ENCODE results near the gene AATK. TPM values are rescaled to one million over a fixed set of nuclear protein-coding genes. Genes with fewer than 3 reads are reported as not detected.

The AATK gene
- total RNA-seq, 4 donors from 2014 or later, result 4.1 to 17.6 (median 7.4) TPM

- H3K27me3 ChIP-seq, result no peaks in the 10 kb centered on the region
- intact Hi-C loops (cut with DNase I), result no loop called here
- no peak overlapping the region for H3K27ac ChIP-seq
- DNase-seq, result no peak
- TF ChIP-seq POLR2A (IDR thresholded peaks at IDR 0.05), result no peak
- TF ChIP-seq CTCF (IDR thresholded peaks at IDR 0.05), result no peak
- H3K4me1 ChIP-seq, result peaks cover 6 to 13% of the 10 kb centered on the region in 2 donors
- no peak overlapping the region for H3K4me3 ChIP-seq (replicated peaks in 1 of 3)
- no peaks in the 10 kb centered on the region for H3K36me3 ChIP-seq
- WGBS, 2 donors, result 100% methylated on average over 2 of the region's 11 CpGs; no CpG with 5 or more reads in 1 of the 2 donors
- no peaks in the 10 kb centered on the region for H3K9me3 ChIP-seq
Measured at GRCh38 chr17:81115219-81115618, 50.8 kb downstream of the AATK start.

GRCh38 chr17:81114351-81115093 is 51.5 kb downstream of the AATK start:
- Histone ChIP-seq H3K27ac (no peak overlapping the region), H3K36me3 (no peaks in the 10 kb centered on the region), H3K27me3 (no peaks in the 10 kb centered on the region), H3K9me3 (no peaks in the 10 kb centered on the region), H3K4me1 (peaks cover 6 to 10% of the 10 kb centered on the region in 2 donors), H3K4me3 (replicated peaks in 1 of 3) (no peak overlapping the region)
- WGBS, 2 donors, result 84 to 93% methylated on average over 7 to 19 of the region's 19 CpGs
- intact Hi-C loops (cut with DNase I), result no loop called here
- no peak for TF ChIP-seq POLR2A (IDR thresholded peaks at IDR 0.05)
- no peak for TF ChIP-seq CTCF (IDR thresholded peaks at IDR 0.05)
- DNase-seq, result no peak

- intact Hi-C loops (cut with DNase I), result no loop called here
- no peak overlapping the region for H3K27ac ChIP-seq
- H3K4me1 ChIP-seq, result no peaks in the 10 kb centered on the region
- no peaks in the 10 kb centered on the region for H3K27me3 ChIP-seq
- TF ChIP-seq CTCF (IDR thresholded peaks at IDR 0.05) (no peak), POLR2A (IDR thresholded peaks at IDR 0.05) (no peak)
- H3K36me3 ChIP-seq, result no peaks in the 10 kb centered on the region
- no peaks in the 10 kb centered on the region for H3K9me3 ChIP-seq
- WGBS, 2 donors, result 88 to 95% methylated on average over 16 to 18 of the region's 21 CpGs
- DNase-seq, result no peak
- H3K4me3 ChIP-seq (replicated peaks in 1 of 3), result no peak overlapping the region
Measured at GRCh38 chr17:81113158-81113724, 52.8 kb downstream of the AATK start.

- H3K36me3 ChIP-seq, result no peaks in the 10 kb centered on the region
Measured at GRCh38 chr17:81112450-81112849, 53.6 kb downstream of the AATK start.

More at GRCh38 chr17:81112450-81112849, 53.6 kb downstream of the AATK start:
- no peak for DNase-seq
- Histone ChIP-seq H3K27me3 (no peaks in the 10 kb centered on the region), H3K9me3 (no peaks in the 10 kb centered on the region), H3K4me1 (no peaks in the 10 kb centered on the region), H3K4me3 (replicated peaks in 1 of 3) (no peak overlapping the region), H3K27ac (no peak overlapping the region)
- TF ChIP-seq CTCF (IDR thresholded peaks at IDR 0.05) (no peak), POLR2A (IDR thresholded peaks at IDR 0.05) (no peak)
- intact Hi-C loops (cut with DNase I), result no loop called here
- 94% methylated on average over 19 to 20 of the region's 23 CpGs for WGBS, 2 donors

Data from thyroid gland (tissue), 4 donors.